Liver (tissue), 9 donors: Measurements from ENCODE around the gene GIPC2. TPM values are rescaled to one million over a fixed set of nuclear protein-coding genes. Genes with fewer than 3 reads are reported as not detected.

Experiments
- DNase-seq: peaks from one replicate; pipeline ENCODE4 v3.0.0-alpha.2; 2017; ENCODE audit warnings: low spot score
- H3K27ac ChIP-seq, 2 donors: one replicate each; pipeline ENCODE4 v1.7.0; 2013; ENCODE audit warnings: inconsistent platforms in 2 of 2, low read length in 2 of 2, control low read depth in 1 of 2, low read depth in 1 of 2, mild to moderate bottlenecking in 1 of 2
- H3K27me3 ChIP-seq, 4 donors: one replicate each; pipeline versions ENCODE4 v1.6.1 to v1.7.0; 2013; ENCODE audit warnings: low read length in 3 of 4, inconsistent platforms in 1 of 4, mild to moderate bottlenecking in 1 of 4, moderate library complexity in 1 of 4; ENCODE audit not compliant: control insufficient read depth in 4 of 4, insufficient read depth in 4 of 4
- H3K36me3 ChIP-seq, 4 donors: one replicate each; pipeline versions ENCODE4 v1.6.1 to v1.7.0; 2013; ENCODE audit warnings: low read length in 3 of 4, mild to moderate bottlenecking in 3 of 4, low read depth in 1 of 4, moderate library complexity in 1 of 4; ENCODE audit not compliant: control insufficient read depth in 4 of 4, insufficient read depth in 3 of 4
- H3K4me1 ChIP-seq, 4 donors: one replicate each; pipeline versions ENCODE4 v1.6.1 to v1.7.0; 2013; ENCODE audit warnings: low read length in 3 of 4, mild to moderate bottlenecking in 3 of 4, moderate library complexity in 1 of 4; ENCODE audit not compliant: control insufficient read depth in 4 of 4, insufficient read depth in 4 of 4
- H3K4me3 ChIP-seq, 3 donors: one replicate each; pipeline versions ENCODE4 v1.6.1 to v1.7.0; 2013; ENCODE audit warnings: low read length in 3 of 3, control low read depth in 1 of 3, low read depth in 1 of 3, mild to moderate bottlenecking in 1 of 3
- H3K9ac ChIP-seq, 2 donors: one replicate each; pipeline ENCODE4 v1.7.0; 2013; ENCODE audit warnings: low read length in 2 of 2, mild to moderate bottlenecking in 2 of 2, moderate library complexity in 2 of 2, control low read depth in 1 of 2, low read depth in 1 of 2
- H3K9me3 ChIP-seq, 4 donors: one replicate each; pipeline versions ENCODE4 v1.6.1 to v1.7.0; 2013; ENCODE audit warnings: low read length in 3 of 4; ENCODE audit not compliant: control insufficient read depth in 4 of 4
- ATF3 ChIP-seq: IDR thresholded peaks from 2 replicates; pipeline ENCODE4 v1.6.1; 2016; ENCODE audit warnings: antibody characterized with exemption
- CTCF ChIP-seq: fragments of 150-350 bp; IDR thresholded peaks from 2 replicates; pipeline ENCODE4 v1.5.1; 2017; ENCODE audit warnings: improper control_type of control experiment, low read depth, low read length; ENCODE audit not compliant: missing input control
- EGR1 ChIP-seq, 2 donors: IDR thresholded peaks; 2 replicates each; pipeline ENCODE4 v1.6.1; 2016 to 2018; ENCODE audit warnings: antibody characterized with exemption in 2 of 2, low read depth in 2 of 2
- FOXA1 ChIP-seq: IDR thresholded peaks from 2 replicates; pipeline ENCODE4 v1.6.1; 2016; ENCODE audit warnings: antibody characterized with exemption
- FOXA2 ChIP-seq: IDR thresholded peaks from 2 replicates; pipeline ENCODE4 v1.6.1; 2016; ENCODE audit warnings: antibody characterized with exemption
- GABPA ChIP-seq, 2 donors: IDR thresholded peaks in 1 of 2; conservative IDR thresholded peaks in 1 of 2; 2 replicates each; pipeline ENCODE4 v1.6.1; 2016; ENCODE audit warnings: antibody characterized with exemption in 2 of 2, mild to moderate bottlenecking in 1 of 2, moderate library complexity in 1 of 2
- HNF4A ChIP-seq, 2 donors: conservative IDR thresholded peaks; 2 replicates each; pipeline ENCODE4 v1.6.1; 2016; ENCODE audit warnings: antibody characterized with exemption in 2 of 2, mild to moderate bottlenecking in 2 of 2
- HNF4G ChIP-seq: IDR thresholded peaks from 2 replicates; pipeline ENCODE4 v1.6.1; 2016; ENCODE audit warnings: antibody characterized with exemption
- JUND ChIP-seq, 2 donors: IDR thresholded peaks; 2 replicates each; pipeline ENCODE4 v1.6.1; 2016; ENCODE audit warnings: antibody characterized with exemption in 2 of 2
- MAX ChIP-seq: IDR thresholded peaks from 2 replicates; pipeline ENCODE4 v1.6.1; 2016; ENCODE audit warnings: antibody characterized with exemption
- NR2F2 ChIP-seq: IDR thresholded peaks from 2 replicates; pipeline ENCODE4 v1.6.1; 2016; ENCODE audit warnings: antibody characterized with exemption
- RAD21 ChIP-seq, 2 donors: IDR thresholded peaks; 2 replicates each; pipeline ENCODE4 v1.6.1; 2016; ENCODE audit warnings: antibody characterized with exemption in 2 of 2, mild to moderate bottlenecking in 2 of 2
- REST ChIP-seq: IDR thresholded peaks from 2 replicates; pipeline ENCODE4 v1.6.1; 2016; ENCODE audit warnings: antibody characterized with exemption, mild to moderate bottlenecking
- RXRA ChIP-seq, 2 donors: IDR thresholded peaks; 2 replicates each; pipeline ENCODE4 v1.6.1; 2017 to 2018; ENCODE audit warnings: antibody characterized with exemption in 2 of 2, mild to moderate bottlenecking in 1 of 2
- SP1 ChIP-seq: IDR thresholded peaks from 2 replicates; pipeline ENCODE4 v1.6.1; 2018; ENCODE audit warnings: antibody characterized with exemption, mild to moderate bottlenecking
- TAF1 ChIP-seq: conservative IDR thresholded peaks from 2 replicates; pipeline ENCODE4 v1.6.1; 2016; ENCODE audit warnings: antibody characterized with exemption, mild to moderate bottlenecking
- YY1 ChIP-seq: IDR thresholded peaks from 2 replicates; pipeline ENCODE4 v1.6.1; 2016; ENCODE audit warnings: antibody characterized with exemption, mild to moderate bottlenecking
- ZBTB33 ChIP-seq: IDR thresholded peaks from 2 replicates; pipeline ENCODE4 v1.6.1; 2016; ENCODE audit warnings: antibody characterized with exemption
- WGBS: extraction: QIAGEN DNeasy Blood & Tissue Kit; methylation state at CpG from one replicate; pipeline ENCODE4 v1.1.7; 2013; 5-methylcytosine and 5-hydroxymethylcytosine counted together
- polyA plus RNA-seq, 2 donors: library from polyadenylated mRNA; stranded (reverse) in 1 of 2; unstranded in 1 of 2; fragments of 200-250 nt in 1 of 2; fragments of >200 nt in 1 of 2; fragmentation: Nextera tagmentation in 1 of 2; extraction: Ambion mirVana in 1 of 2; gene quantifications; one replicate each; pipeline versions ENCODE4 v1.2.1 to v1.2.3, GENCODE V29; 2013 to 2015
- total RNA-seq, 2 donors: library from RNA; depleted of rRNA; stranded (reverse); fragments of >200 nt; gene quantifications; one replicate each; pipeline ENCODE4 v1.2.3, GENCODE V29; 2014
- donor health status: healthy.
- donor health status: healthy.
- donor health status: healthy.
- donor health status: healthy.
- donor health status: healthy.

GIPC2 gene
- total and polyA plus RNA-seq, 4 donors = 3.7 to 10.9 (median 6.4) TPM

DNA sequence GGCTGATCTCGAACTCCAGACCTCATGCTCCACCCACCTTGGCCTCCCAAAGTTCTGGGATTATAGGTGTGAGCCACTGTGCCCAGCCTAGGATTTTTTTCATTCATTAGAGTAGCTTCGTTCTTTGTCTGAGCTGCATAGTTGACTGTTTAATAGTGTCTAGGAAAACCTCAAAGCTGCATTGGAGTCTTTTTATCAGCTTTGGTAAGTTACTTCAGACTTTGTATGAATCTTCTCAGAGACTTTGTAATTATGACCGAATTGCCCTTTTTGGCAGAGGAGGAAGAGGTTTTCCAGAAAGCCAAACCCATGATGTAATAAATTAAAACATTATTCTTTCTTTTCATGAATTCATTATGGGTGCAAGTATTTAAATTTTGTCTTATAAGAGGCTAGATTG, 35.9 kb upstream of the GIPC2 start:
- Histone ChIP-seq H3K4me1 (peaks cover 2 to 14% (median 10%) of the 10 kb centered on the region in 4 donors), H3K27ac (no peak overlapping the region), H3K4me3 (no peak overlapping the region), H3K36me3 (peaks cover 2 to 6% (median 4%) of the 10 kb centered on the region in 4 donors), H3K27me3 (no peaks in the 10 kb centered on the region), H3K9me3 (no peaks in the 10 kb centered on the region), H3K9ac (no peak overlapping the region)
- 80% methylated on average over 3 of the region's 3 CpGs for WGBS
- no peak for DNase-seq
- TF ChIP-seq FOXA1 = no peak
- TF ChIP-seq HNF4A (conservative IDR thresholded peaks at IDR 0.05) = no peak
- no peak for TF ChIP-seq EGR1 (IDR thresholded peaks at IDR 0.05; ENCODE audit: low read depth in 2 of 2)
- TF ChIP-seq CTCF = no peak
- TF ChIP-seq GABPA (IDR thresholded peaks at IDR 0.05 in 1 of 2, conservative IDR thresholded peaks at IDR 0.05 in 1 of 2) = no peak
- TF ChIP-seq YY1 = no peak
- TF ChIP-seq FOXA2 = no peak
- TF ChIP-seq TAF1 = no peak
- TF ChIP-seq REST = no peak
- no peak for TF ChIP-seq RAD21 (IDR thresholded peaks at IDR 0.05)
- TF ChIP-seq ZBTB33 = no peak
- no peak for TF ChIP-seq RXRA (IDR thresholded peaks at IDR 0.05)
- TF ChIP-seq NR2F2 = no peak
- no peak for TF ChIP-seq ATF3
- TF ChIP-seq JUND (IDR thresholded peaks at IDR 0.05) = no peak
- TF ChIP-seq SP1 = no peak
- no peak for TF ChIP-seq MAX

DNA sequence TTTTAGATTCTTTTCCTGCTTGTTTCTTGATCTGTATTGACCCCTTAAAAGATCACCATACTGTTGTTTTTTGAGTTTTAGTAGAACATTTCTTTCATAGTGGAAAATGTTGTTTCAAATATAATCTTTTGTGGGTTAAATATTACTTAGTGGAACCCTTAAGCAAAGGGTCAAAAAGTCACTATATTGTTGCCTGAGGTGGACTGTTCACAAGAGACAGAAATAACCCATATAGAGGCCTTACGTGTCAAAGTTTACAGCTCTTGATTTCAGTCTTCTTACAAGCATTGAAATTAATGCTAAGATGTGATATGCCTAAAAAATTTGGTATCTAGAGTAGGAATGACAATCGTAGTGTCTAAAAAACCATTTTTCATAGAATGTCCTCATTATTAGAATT, 34.7 kb upstream of the GIPC2 start:
- H3K9me3 ChIP-seq = no peaks in the 10 kb centered on the region
- no peak for DNase-seq
- no peaks in the 10 kb centered on the region for H3K27me3 ChIP-seq
- no peak overlapping the region for H3K27ac ChIP-seq
- H3K36me3 ChIP-seq = peaks cover 2 to 8% (median 5%) of the 10 kb centered on the region in 4 donors
- TF ChIP-seq CTCF = no peak
- TF ChIP-seq HNF4A (conservative IDR thresholded peaks at IDR 0.05) = no peak
- no peak for TF ChIP-seq NR2F2
- no peak for TF ChIP-seq SP1
- TF ChIP-seq REST = no peak
- TF ChIP-seq HNF4G = no peak
- TF ChIP-seq GABPA (IDR thresholded peaks at IDR 0.05 in 1 of 2, conservative IDR thresholded peaks at IDR 0.05 in 1 of 2) = no peak
- no peak overlapping the region for H3K9ac ChIP-seq
- peaks cover 2 to 14% (median 10%) of the 10 kb centered on the region in 4 donors for H3K4me1 ChIP-seq
- no peak overlapping the region for H3K4me3 ChIP-seq
- WGBS = 96% methylated on average over 2 of the region's 2 CpGs
